GM12864 (cell line): ENCODE measurements around the gene TEN1.

Experiments
- DNase-seq: peaks from one replicate; pipeline ENCODE4 v3.0.0-alpha.2; 2011; ENCODE audit warnings: low read depth
- H3K4me3 ChIP-seq: 2 replicates; pipeline ENCODE4 v1.5.1; 2011; ENCODE audit warnings: mild to moderate bottlenecking, low read depth, low read length, control low read depth
- TF ChIP-seq, protein P1 (sequence below): IDR thresholded peaks from 2 replicates; pipeline ENCODE4 v1.5.1; 2011; ENCODE audit warnings: low read depth, mild to moderate bottlenecking, moderate library complexity, low read length, control low read depth, inconsistent platforms; ENCODE audit errors: missing control alignments

Gene TEN1

GRCh38 chr17:75976175-75976848 lies 2.7 kb upstream of the TEN1 start:
- H3K4me3 ChIP-seq = no peak overlapping the region
- DNase-seq = no peak
- TF ChIP-seq, protein P1, sequence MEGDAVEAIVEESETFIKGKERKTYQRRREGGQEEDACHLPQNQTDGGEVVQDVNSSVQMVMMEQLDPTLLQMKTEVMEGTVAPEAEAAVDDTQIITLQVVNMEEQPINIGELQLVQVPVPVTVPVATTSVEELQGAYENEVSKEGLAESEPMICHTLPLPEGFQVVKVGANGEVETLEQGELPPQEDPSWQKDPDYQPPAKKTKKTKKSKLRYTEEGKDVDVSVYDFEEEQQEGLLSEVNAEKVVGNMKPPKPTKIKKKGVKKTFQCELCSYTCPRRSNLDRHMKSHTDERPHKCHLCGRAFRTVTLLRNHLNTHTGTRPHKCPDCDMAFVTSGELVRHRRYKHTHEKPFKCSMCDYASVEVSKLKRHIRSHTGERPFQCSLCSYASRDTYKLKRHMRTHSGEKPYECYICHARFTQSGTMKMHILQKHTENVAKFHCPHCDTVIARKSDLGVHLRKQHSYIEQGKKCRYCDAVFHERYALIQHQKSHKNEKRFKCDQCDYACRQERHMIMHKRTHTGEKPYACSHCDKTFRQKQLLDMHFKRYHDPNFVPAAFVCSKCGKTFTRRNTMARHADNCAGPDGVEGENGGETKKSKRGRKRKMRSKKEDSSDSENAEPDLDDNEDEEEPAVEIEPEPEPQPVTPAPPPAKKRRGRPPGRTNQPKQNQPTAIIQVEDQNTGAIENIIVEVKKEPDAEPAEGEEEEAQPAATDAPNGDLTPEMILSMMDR = no peak

DNA sequence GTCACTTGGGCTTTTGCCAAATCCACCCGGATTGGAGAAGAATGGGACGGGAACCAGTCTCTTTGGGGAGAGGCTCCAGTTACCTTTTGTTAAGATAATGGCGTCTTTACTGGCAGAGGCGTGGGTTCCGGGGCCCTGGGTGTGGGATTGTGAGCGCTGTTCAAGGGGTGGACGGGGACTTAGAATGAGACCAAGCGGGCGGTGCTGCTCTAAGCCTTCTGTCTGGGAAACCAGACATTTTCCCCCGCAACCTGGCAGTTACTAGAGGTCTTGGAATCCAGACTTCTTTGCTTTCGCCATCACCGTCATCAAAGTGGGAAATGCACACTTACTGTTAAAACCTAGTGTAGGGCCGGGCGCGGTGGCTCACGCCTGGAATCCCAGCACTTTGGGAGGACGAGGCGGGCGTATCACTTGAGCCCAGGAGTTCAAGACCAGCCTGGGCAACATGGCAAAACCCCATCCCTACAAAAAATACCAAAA lies 706 bp downstream of the TEN1 start:
- TF ChIP-seq, protein P1 = no peak
- DNase-seq = no peak
- peak overlapping the region; percentile 93 for H3K4me3 ChIP-seq

DNA sequence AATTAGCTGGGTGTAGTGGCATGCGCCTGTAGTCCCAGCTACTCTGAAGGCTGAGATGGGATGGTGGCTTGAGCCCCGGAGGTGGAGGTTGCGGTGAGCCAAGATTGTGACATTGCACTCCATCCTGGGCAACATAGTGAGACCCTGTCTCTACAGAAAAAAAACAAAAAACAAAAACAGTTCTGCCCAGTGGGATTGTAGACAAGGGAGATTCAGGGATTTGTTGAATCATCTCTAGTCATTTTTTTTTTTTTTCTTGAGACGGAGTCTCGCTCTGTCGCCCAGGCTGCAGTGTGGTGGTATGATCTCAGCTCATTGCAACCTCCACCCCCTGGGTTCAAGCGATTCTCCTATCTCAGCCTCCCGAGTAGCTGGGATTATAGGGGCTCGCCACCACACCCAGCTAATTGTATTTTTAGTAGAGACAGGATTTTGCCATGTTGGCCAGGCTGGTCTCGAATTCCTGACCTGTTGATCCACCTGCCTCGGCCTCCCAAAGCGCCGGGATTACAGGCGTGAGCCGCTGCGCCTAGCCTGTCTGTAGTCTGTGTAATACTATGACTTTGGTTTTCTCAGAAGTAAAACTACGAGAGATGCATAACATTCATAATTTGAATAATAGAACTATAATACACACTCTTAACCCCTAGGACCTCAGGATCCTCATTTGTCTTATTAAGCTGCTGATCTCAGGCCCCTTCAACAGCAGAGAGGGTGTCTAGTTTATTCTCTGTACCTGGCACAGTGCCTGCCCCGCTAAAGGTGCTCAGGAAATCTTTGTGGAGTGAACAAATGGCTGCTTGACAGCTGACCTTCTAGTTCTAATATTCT lies 1.4 kb downstream of the TEN1 start:
- DNase-seq = no peak
- peak overlapping the region; percentile 93 for H3K4me3 ChIP-seq
- TF ChIP-seq, protein P1 = no peak

DNA sequence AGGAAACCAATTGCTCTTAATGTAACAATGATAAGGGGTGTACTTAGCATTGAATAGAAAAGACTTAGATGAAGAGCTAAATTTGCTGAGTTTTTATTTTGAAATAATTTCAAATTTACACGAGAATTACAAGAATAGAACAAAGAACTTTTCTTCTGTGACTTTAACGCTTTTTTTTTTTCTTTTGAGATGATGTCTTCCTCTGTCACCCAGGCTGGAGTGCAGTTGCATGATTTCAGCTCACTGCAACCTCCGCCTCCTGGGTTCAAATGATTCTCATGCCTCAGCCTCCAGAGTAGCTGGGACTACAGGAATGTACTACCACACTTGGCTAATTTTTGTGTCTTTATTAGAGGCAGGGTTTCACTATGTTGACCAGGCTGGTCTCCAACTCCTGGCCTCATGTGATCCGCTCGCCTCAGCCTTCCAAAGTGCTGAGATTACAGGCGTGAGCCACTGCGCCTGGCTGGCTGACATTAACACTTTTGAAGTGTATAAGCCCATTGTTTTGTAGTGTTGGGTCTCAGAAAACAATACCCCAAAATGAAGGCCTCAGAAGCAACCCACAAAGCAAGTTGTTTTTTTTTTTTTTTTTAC lies 2.1 kb downstream of the TEN1 start:
- H3K4me3 ChIP-seq = no peak overlapping the region
- no peak for DNase-seq
- TF ChIP-seq, protein P1 = no peak

DNA sequence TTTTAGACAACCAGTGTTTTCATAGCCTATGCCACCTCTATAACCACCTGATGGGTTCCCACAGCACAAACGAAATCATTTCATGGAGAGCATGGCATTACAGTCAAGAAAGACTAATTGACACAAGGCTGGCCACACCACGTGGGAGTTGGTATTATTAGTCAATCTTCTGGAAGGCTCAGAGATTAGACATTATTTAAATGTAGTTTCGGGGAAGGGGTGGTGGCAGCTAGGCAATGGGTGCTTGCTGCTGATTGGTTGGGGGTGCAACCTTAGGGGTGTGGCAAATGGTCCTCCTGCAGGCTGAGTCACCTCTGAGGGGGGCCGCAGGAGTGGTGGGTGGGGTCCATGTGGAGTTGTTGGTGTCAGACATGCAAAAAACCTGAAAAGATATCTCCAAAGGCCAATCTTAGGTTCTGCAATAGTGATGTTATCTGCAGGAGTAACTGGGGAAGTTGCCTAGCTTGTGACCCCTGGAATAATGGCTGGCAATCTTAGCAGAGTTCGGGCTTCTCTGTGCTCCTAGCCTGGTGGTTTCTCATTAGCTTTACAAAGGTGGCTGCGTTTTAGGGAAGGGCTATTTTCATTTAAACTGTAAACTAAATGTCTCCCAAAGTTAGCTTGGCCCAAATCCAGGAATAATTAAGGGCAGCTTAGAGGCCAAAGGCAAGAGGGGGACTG lies 4.6 kb downstream of the TEN1 start:
- DNase-seq = no peak
- TF ChIP-seq, protein P1 = no peak
- H3K4me3 ChIP-seq = no peak overlapping the region

GRCh38 chr17:75985986-75986385 lies 6.9 kb downstream of the TEN1 start:
- no peak overlapping the region for H3K4me3 ChIP-seq
- TF ChIP-seq, protein P1 = no peak
- no peak for DNase-seq
